ENCODE data around the gene HIRIP3. TPM values are rescaled to one million over a fixed set of nuclear protein-coding genes. Genes with fewer than 3 reads are reported as not detected.
A peak's percentile ranks its signal among the peaks of the same experiment; 100 is the strongest.

Gene HIRIP3
- total and polyA plus RNA-seq, 2 of the 13 experiments (the other 11 are each of a cell fraction or from before 2014, with no cell fraction given), result 12.6 to 17.2 TPM

DNA sequence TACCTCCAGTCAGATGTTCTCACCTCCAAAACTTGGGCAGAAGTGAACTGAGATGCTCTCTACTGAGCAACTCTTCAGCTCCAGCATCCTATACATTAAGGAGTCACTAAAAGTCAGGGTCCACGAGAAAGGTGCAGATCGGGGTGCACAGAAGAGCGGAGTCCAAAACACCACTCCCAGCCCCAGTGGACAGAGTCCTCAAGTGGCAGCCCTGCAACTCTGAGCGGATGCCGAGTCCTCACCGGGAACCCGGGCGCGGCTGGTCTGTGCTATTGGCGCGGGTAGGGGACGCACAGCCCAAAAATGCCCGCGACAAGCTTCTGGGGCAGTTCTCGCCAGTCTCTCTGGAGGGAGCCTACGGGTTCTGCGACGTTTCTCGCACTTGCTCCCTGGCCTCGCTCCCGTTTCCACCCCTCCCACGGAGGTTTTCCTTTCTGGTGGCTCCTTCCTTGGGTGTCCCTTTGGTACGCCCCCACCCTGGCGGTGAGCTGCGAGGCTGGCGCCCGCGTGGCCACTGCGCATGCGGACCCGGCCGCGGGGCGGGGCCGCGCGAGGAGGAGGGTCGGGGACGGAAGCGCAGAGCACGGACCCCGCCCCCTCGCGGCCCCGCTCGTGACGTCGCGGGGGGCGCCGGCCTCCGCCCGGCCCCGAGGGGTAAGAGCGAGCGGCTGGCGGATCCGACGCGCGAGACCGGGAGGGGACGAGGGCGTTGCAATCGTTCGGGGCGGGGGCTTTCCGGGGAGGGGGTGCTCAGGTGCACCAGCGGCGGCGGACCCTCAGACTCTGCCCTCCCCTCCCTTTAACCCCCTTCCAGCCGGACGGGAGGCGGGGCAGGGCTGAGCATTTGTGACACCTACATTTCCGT lies 33.7 kb downstream of the HIRIP3 start, which contains the start of gene TMEM219 (continued):
- TF ChIP-seq TFE3 (CRISPR knock-in tag; IDR thresholded peaks at IDR 0.05), result peak; percentile 34
- TF ChIP-seq, protein P1, sequence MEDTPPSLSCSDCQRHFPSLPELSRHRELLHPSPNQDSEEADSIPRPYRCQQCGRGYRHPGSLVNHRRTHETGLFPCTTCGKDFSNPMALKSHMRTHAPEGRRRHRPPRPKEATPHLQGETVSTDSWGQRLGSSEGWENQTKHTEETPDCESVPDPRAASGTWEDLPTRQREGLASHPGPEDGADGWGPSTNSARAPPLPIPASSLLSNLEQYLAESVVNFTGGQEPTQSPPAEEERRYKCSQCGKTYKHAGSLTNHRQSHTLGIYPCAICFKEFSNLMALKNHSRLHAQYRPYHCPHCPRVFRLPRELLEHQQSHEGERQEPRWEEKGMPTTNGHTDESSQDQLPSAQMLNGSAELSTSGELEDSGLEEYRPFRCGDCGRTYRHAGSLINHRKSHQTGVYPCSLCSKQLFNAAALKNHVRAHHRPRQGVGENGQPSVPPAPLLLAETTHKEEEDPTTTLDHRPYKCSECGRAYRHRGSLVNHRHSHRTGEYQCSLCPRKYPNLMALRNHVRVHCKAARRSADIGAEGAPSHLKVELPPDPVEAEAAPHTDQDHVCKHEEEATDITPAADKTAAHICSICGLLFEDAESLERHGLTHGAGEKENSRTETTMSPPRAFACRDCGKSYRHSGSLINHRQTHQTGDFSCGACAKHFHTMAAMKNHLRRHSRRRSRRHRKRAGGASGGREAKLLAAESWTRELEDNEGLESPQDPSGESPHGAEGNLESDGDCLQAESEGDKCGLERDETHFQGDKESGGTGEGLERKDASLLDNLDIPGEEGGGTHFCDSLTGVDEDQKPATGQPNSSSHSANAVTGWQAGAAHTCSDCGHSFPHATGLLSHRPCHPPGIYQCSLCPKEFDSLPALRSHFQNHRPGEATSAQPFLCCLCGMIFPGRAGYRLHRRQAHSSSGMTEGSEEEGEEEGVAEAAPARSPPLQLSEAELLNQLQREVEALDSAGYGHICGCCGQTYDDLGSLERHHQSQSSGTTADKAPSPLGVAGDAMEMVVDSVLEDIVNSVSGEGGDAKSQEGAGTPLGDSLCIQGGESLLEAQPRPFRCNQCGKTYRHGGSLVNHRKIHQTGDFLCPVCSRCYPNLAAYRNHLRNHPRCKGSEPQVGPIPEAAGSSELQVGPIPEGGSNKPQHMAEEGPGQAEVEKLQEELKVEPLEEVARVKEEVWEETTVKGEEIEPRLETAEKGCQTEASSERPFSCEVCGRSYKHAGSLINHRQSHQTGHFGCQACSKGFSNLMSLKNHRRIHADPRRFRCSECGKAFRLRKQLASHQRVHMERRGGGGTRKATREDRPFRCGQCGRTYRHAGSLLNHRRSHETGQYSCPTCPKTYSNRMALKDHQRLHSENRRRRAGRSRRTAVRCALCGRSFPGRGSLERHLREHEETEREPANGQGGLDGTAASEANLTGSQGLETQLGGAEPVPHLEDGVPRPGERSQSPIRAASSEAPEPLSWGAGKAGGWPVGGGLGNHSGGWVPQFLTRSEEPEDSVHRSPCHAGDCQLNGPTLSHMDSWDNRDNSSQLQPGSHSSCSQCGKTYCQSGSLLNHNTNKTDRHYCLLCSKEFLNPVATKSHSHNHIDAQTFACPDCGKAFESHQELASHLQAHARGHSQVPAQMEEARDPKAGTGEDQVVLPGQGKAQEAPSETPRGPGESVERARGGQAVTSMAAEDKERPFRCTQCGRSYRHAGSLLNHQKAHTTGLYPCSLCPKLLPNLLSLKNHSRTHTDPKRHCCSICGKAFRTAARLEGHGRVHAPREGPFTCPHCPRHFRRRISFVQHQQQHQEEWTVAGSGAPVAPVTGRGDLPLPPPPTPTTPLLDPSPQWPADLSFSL (CRISPR knock-in tag; IDR thresholded peaks at IDR 0.05), result no peak
- TF ChIP-seq ZBTB33 (CRISPR knock-in tag; IDR thresholded peaks at IDR 0.05), result no peak
- TF ChIP-seq ARID2 (CRISPR knock-in tag; IDR thresholded peaks at IDR 0.05; ENCODE audit: borderline replicate concordance), result peak; percentile 82; the same call in 1 of the 2 replicates
- no peak for TF ChIP-seq ZNF367 (CRISPR knock-in tag; IDR thresholded peaks at IDR 0.05; ENCODE audit: borderline replicate concordance)
- TF ChIP-seq ZFP1 (CRISPR knock-in tag; IDR thresholded peaks at IDR 0.05), result no peak
- no peak for TF ChIP-seq ZNF780A (CRISPR knock-in tag; IDR thresholded peaks at IDR 0.05)
- no peak for TF ChIP-seq ZNF281 (CRISPR knock-in tag; IDR thresholded peaks at IDR 0.05; ENCODE audit: borderline replicate concordance)
- no peak for TF ChIP-seq ZSCAN29 (CRISPR knock-in tag; conservative IDR thresholded peaks at IDR 0.05)
- 0 out of 2 replicates have a peak, but pooled peaks have one; percentile 0 for TF ChIP-seq SP2 (CRISPR knock-in tag; IDR thresholded peaks at IDR 0.05)
- peak; percentile 60; the same call in 1 of the 2 replicates for TF ChIP-seq SMAD3 (CRISPR knock-in tag; IDR thresholded peaks at IDR 0.05)
- TF ChIP-seq ZNF816 (CRISPR knock-in tag; IDR thresholded peaks at IDR 0.05; ENCODE audit: borderline replicate concordance), result peak; percentile 93; the same call in 1 of the 2 replicates
- no peak for TF ChIP-seq ZNF460 (CRISPR knock-in tag; IDR thresholded peaks at IDR 0.05; ENCODE audit: borderline replicate concordance)

All from HepG2 (cell line).